GM21367 (cell line): ENCODE measurements around the gene CEBPA.

Source experiments
- ATAC-seq: cut with Tn5 transposase; IDR thresholded peaks from one replicate; pipeline ENCODE4 v1.9.1; 2021; ENCODE audit not compliant: unreplicated experiment

CEBPA gene

DNA sequence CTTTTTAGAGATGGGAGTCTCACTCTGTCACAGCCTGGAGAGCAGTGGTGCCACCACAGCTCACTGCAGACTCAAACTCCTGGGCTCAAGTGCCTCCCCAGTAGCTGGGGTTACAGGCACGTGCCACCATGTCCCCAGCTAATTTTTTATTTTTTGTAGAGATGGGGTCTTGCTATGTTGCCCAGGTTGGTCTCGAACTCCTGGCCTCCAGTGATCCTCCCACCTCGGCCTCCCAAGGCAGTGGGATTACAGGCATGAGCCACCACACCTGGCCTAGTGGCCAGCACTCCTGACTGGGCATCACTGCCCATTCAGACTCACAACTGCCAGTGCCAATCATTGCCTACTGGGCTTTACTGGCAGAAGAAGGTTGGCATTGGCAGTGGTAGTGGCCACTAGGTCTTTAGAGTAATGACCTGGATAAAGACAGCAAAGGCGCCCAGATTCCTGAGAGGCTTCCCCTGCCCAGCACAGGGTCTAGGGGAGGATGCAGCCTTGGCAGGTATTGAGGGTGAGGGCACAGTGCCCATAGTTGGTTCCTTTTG lies 49.8 kb downstream of the CEBPA start:
- ATAC-seq, result no peak

GRCh38 chr19:33251526-33252090 lies 50.7 kb downstream of the CEBPA start:
- ATAC-seq, result no peak

DNA sequence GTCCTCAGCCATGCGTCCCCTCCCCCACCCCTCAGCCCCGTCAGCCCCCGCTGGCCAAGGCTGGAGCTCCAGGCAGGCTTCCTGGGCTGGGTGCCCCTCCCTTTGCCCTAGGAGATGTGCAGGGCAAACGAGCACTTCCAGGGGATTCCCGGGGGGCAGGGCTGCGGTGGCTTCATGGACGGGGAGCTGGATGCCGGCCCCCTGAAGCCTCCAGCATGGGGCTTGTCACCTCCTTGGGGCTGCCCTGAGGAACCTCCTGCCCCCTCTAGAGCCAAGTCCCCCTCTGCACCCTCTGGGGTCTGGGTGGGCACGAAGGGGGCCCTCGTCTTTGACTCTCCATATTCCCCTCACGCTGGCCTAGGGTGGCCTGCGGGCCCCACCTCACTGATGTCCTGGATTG lies 51.3 kb downstream of the CEBPA start:
- ATAC-seq, result no peak

DNA sequence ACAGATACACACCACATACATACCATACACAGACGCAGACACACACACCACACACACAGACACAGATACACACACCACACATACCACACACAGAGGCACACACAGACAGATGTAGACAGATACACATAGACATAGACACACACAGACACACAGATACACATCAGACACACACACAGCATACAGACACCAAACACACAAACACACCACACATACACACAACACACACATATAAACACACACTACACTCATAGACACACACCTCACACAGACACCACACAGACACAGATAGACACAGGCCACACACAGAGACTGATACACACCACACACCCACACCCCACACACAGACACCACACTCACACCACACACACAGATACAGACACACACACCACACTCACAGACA lies 51.8 kb downstream of the CEBPA start:
- ATAC-seq, result no peak
